GM12878 (cell line): ENCODE results near the gene CDC37L1. TPM values are rescaled to one million over a fixed set of nuclear protein-coding genes. Genes with fewer than 3 reads are reported as not detected.

Experiments used
- ATAC-seq: fragments of 200-7000 bp; cut with Tn5 transposase; 3 replicates; pipeline ENCODE4 v1.9.1; 2020; ENCODE audit warnings: mild to moderate bottlenecking, moderate library complexity
- BruUV-seq: library from RNA; stranded (reverse); fragments of 400-500 nt; replicated peaks from 2 replicates; lab custom pipeline; 2021; lab: Mats Ljungman, UMichigan
- CTCF ChIA-PET: fragments of 300-600 bp; sonication (Branson Sonifier 250); formaldehyde crosslinking; extraction: SDS; loops from one replicate; lab custom pipeline; 2021; ENCODE audit warnings: inconsistent platforms; lab: Yijun Ruan, JAX
- POLR2A ChIA-PET: fragments of 350-600 bp; formaldehyde crosslinking; extraction: SDS; loops from one replicate; lab custom pipeline; 2021; ENCODE audit warnings: inconsistent platforms; lab: Charles Lee
- RAD21 ChIA-PET: fragments of 300-600 bp; sonication (Branson Sonifier 250); formaldehyde crosslinking; loops from one replicate; lab custom pipeline; 2023; ENCODE audit warnings: antibody characterized with exemption; ENCODE audit not compliant: unreplicated experiment; lab: Charles Lee
- SMC1A ChIA-PET: fragments of 300-600 bp; sonication (Branson Sonifier 250); formaldehyde crosslinking; loops from one replicate; lab custom pipeline; 2023; ENCODE audit not compliant: unreplicated experiment, uncharacterized antibody; lab: Charles Lee
- DNase-seq: peaks from one replicate; pipeline ENCODE4 v3.0.0-alpha.2; 2011; ENCODE audit warnings: low read depth, low spot score
- FAIRE-seq: peaks from 3 replicates; lab custom pipeline; 2011; peaks lifted over from hg19 to GRCh38; lab: Jason Lieb, UNC
- H2AFZ ChIP-seq: 2 replicates; pipeline ENCODE4 v1.6.0; 2011; ENCODE audit warnings: low read depth, low read length, control low read depth; ENCODE audit not compliant: control insufficient read depth
- H3K27ac ChIP-seq: 2 replicates; pipeline ENCODE4 v1.5.1; 2011; ENCODE audit warnings: control low read depth; ENCODE audit not compliant: control insufficient read depth, insufficient read depth
- H3K27me3 ChIP-seq, 2 experiments: replicated peaks in 1 of 2; 2 replicates each; pipeline versions ENCODE4 v1.6.0 to v1.6.1; 2011; ENCODE audit warnings: low read length in 1 of 2; ENCODE audit not compliant: control insufficient read depth in 2 of 2, insufficient read depth in 2 of 2
- H3K36me3 ChIP-seq, 2 experiments: 2 replicates each; pipeline ENCODE4 v1.5.1; 2011; ENCODE audit warnings: low read length in 1 of 2; ENCODE audit not compliant: control insufficient read depth in 2 of 2, insufficient read depth in 2 of 2
- H3K4me1 ChIP-seq: 2 replicates; pipeline ENCODE4 v1.6.1; 2011; ENCODE audit warnings: mild to moderate bottlenecking, low read length, moderate library complexity, mixed read lengths; ENCODE audit not compliant: control insufficient read depth, insufficient read depth
- H3K4me2 ChIP-seq: 2 replicates; pipeline ENCODE4 v1.6.0; 2011; ENCODE audit warnings: control low read depth; ENCODE audit not compliant: control insufficient read depth, insufficient read depth
- H3K4me3 ChIP-seq: fragments of 200-600 bp; sonication (generic); 2 replicates; pipeline ENCODE4 v1.5.1; 2016
- H3K79me2 ChIP-seq: 2 replicates; pipeline ENCODE4 v1.6.0; 2011; ENCODE audit warnings: low read length; ENCODE audit not compliant: control insufficient read depth, insufficient read depth
- H3K9ac ChIP-seq: 2 replicates; pipeline ENCODE4 v1.8.0; 2011; ENCODE audit warnings: low read length, control low read depth, mixed read lengths; ENCODE audit not compliant: control insufficient read depth, insufficient read depth
- H3K9me3 ChIP-seq: replicated peaks from 3 replicates; pipeline ENCODE4 v1.5.1; 2011; ENCODE audit warnings: mild to moderate bottlenecking, low read length; ENCODE audit not compliant: control insufficient read depth, insufficient read depth
- H4K20me1 ChIP-seq: 2 replicates; pipeline ENCODE4 v1.6.0; 2011; ENCODE audit not compliant: control insufficient read depth, insufficient read depth
- ASH2L ChIP-seq: fragments of 300-600, 200-600 bp; sonication (generic); IDR thresholded peaks from 2 replicates; pipeline ENCODE4 v1.6.1; 2017; ENCODE audit warnings: low read depth, mild to moderate bottlenecking, borderline replicate concordance
- DPF2 ChIP-seq: fragments of 450-650 bp; IDR thresholded peaks from 2 replicates; pipeline ENCODE4 v1.6.1; 2017; ENCODE audit warnings: mild to moderate bottlenecking
- FOXM1 ChIP-seq: IDR thresholded peaks from 2 replicates; pipeline ENCODE4 v1.6.1; 2012; ENCODE audit warnings: low read depth, mild to moderate bottlenecking, inconsistent platforms, low read length, moderate library complexity
- HDGF ChIP-seq: fragments of 450-650 bp; IDR thresholded peaks from 2 replicates; pipeline ENCODE4 v1.6.1; 2016; ENCODE audit warnings: antibody characterized with exemption
- KAT2A ChIP-seq: conservative IDR thresholded peaks from 2 replicates; pipeline ENCODE4 v1.6.1; 2011; ENCODE audit warnings: low read depth, low read length; ENCODE audit not compliant: control insufficient read depth
- MEF2A ChIP-seq: IDR thresholded peaks from 2 replicates; pipeline ENCODE4 v1.6.1; 2011; ENCODE audit warnings: low read depth, mild to moderate bottlenecking, low read length, moderate library complexity; ENCODE audit not compliant: insufficient read depth
- SMARCA5 ChIP-seq: fragments of 450-650 bp; IDR thresholded peaks from 2 replicates; pipeline ENCODE4 v1.6.1; 2017; ENCODE audit warnings: mild to moderate bottlenecking
- SREBF1 ChIP-seq: IDR thresholded peaks from 2 replicates; pipeline ENCODE4 v1.6.1; 2012; ENCODE audit warnings: mild to moderate bottlenecking, low read length
- ZNF24 ChIP-seq: fragments of 450-650 bp; IDR thresholded peaks from 2 replicates; pipeline ENCODE4 v1.6.1; 2017; ENCODE audit warnings: antibody characterized with exemption, mild to moderate bottlenecking
- WGBS: methylation state at CpG from one replicate; pipeline ENCODE4 v1.1.6; 2016; ENCODE audit warnings: low lambda C conversion rate; ENCODE audit not compliant: insufficient replicate concordance, insufficient coverage; ENCODE audit errors: missing lambda C conversion rate; 5-methylcytosine and 5-hydroxymethylcytosine counted together
- in situ Hi-C: fragments of 300-500 bp; cut with MboI; formaldehyde crosslinking; loops from 9 replicates; pipeline ENCODE4 v1.14.3; 2018; ENCODE audit warnings: mixed read lengths
- intact Hi-C: fragments of 100-400 bp; cut with micrococcal nuclease; formaldehyde crosslinking; loops from one replicate; pipeline ENCODE4 v1.14.2; 2022; ENCODE audit not compliant: unreplicated experiment
- polyA plus RNA-seq, 11 experiments: library from polyadenylated mRNA; depleted of rRNA in 4 of 11; unstranded in 6 of 11; stranded (reverse) in 5 of 11; fragments of >200 nt; fragmentation: Nextera tagmentation in 4 of 11; fragmentation: Illumina TruSeq in 1 of 11; extraction: Ambion mirVana in 4 of 11; extraction: Trizol in 1 of 11; gene quantifications; 1 replicate in 1 of 11; 2 replicates in 10 of 11; pipeline versions ENCODE4 v1.2.1 to v1.2.3, GENCODE V29; 2011 to 2016; ENCODE audit warnings: inconsistent platforms in 2 of 11, missing spikeins in 2 of 11, low read depth in 1 of 11
- total RNA-seq, 4 experiments: library from RNA; depleted of rRNA in 3 of 4; stranded (reverse); fragments of >200 nt in 3 of 4; fragmentation: Illumina TruSeq in 1 of 4; extraction: Trizol in 1 of 4; gene quantifications; 2 replicates each; pipeline versions ENCODE4 v1.2.1 to v1.2.3, GENCODE V29; 2013 to 2021
- TF ChIP-seq, protein P1 (sequence below): IDR thresholded peaks from 2 replicates; pipeline ENCODE4 v1.6.1; 2011; ENCODE audit warnings: low read depth, mild to moderate bottlenecking, low read length, moderate library complexity, borderline replicate concordance; ENCODE audit errors: extremely low read depth
- TF ChIP-seq, protein P2 (sequence below): fragments of 450-650 bp; formaldehyde crosslinking; IDR thresholded peaks from 2 replicates; pipeline ENCODE4 v1.4.0; 2020; ENCODE audit warnings: mild to moderate bottlenecking, moderate library complexity
- TF ChIP-seq, protein P3 (sequence below): fragments of 450-650 bp; IDR thresholded peaks from 2 replicates; pipeline ENCODE4 v1.6.1; 2016; ENCODE audit warnings: mild to moderate bottlenecking
- TF ChIP-seq, protein P4 (sequence below): fragments of 450-650 bp; IDR thresholded peaks from 2 replicates; pipeline ENCODE4 v1.6.1; 2017; ENCODE audit warnings: antibody characterized with exemption, mild to moderate bottlenecking, moderate library complexity

Gene CDC37L1
- total and polyA plus RNA-seq, 10 of the 15 experiments (the other 5 are each of a cell fraction or from before 2014, with no cell fraction given), result 2.2 to 16.6 (median 8.2) TPM

DNA sequence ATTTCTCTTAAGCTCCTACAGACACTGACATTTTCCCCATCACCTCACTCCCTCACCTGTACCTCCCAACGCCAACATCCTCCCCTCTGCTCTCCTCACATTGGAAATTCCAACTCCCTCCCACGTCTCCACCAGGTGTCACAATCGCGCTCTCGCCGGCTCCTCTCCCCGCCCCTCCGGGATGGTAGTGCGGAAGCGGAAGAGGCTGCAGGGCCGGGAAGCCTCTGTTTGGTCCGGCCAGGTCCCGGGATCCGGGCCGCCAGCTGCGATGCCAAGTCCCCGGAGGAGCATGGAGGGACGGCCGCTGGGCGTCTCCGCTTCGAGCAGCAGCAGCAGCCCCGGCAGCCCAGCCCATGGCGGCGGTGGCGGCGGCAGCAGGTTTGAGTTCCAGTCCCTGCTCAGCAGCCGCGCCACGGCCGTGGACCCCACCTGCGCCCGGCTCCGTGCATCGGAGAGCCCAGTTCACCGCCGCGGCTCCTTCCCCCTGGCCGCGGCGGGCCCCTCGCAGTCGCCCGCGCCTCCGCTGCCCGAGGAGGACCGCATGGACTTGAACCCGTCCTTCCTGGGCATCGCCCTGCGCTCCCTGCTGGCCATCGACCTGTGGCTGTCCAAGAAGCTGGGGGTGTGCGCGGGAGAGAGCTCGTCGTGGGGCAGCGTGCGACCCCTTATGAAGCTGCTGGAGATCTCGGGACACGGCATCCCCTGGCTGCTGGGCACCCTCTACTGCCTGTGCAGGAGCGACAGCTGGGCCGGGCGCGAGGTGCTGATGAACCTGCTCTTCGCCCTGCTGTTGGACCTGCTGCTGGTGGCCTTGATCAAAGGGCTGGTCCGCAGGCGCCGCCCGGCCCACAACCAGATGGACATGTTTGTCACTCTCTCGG lies 17.0 kb upstream of the CDC37L1 start, which contains the start of gene PLPP6:
PLPP6 (plus strand) TSS at position 187 of the 881 bp plus-strand sequence; CDS start at position 269, 82 bp downstream.
- Histone ChIP-seq H3K27me3 (no peaks in the 10 kb centered on the region), H3K79me2 (peaks cover 5% of the 10 kb centered on the region), H3K9ac (peak within 1 kb of the TSS; percentile 73), H3K4me2 (peak within 1 kb of the TSS; percentile 100), H2AFZ (peak within 1 kb of the TSS; percentile 97), H3K4me3 (peak within 1 kb of the TSS; percentile 85), H3K4me1 (peaks cover 21% of the 10 kb centered on the region), H3K9me3 (no peaks in the 10 kb centered on the region), H4K20me1 (no peaks in the 10 kb centered on the region; the same call in 1 of the 2 replicates), H3K36me3 (no peaks in the 10 kb centered on the region), H3K27ac (peak within 1 kb of the TSS; percentile 68)
- ChIA-PET POLR2A (interaction anchor here (1.0 to 1.6 kb wide), 2 partner anchors 10 to 19 kb away, joined by 4 read pairs; no protein-coding TSS in a partner anchor), CTCF (interaction anchor here (0.6 to 1.1 kb wide), 5 partner anchors 18 to 155 kb away, joined by 3 to 4 read pairs (median 3); no protein-coding TSS in a partner anchor), RAD21 (interaction anchor here (0.9 to 1.0 kb wide), 2 partner anchors 18 to 58 kb away, joined by 3 to 4 read pairs; no protein-coding TSS in a partner anchor), SMC1A (interaction anchor here (0.6 to 2.1 kb wide), 6 partner anchors 19 to 78 kb away, joined by 3 to 6 read pairs (median 4); partner anchors contain the start of gene AK3)
- WGBS, result 7% methylated on average over 69 of the region's 70 CpGs
- no TSS peak for BruUV-seq
- ATAC-seq, result peak; percentile 91
- in situ Hi-C loops, result no loop called here
- FAIRE-seq, result peak; percentile 71
- intact Hi-C loops, result loop anchor here (10.0 kb wide), 1 partner anchor 782 kb away; no protein-coding TSS in a partner anchor
- peak; percentile 52 for DNase-seq
- TF ChIP-seq DPF2 (peak; percentile 68; the same call in 1 of the 2 replicates), ZNF24 (no peak), ASH2L (no peak), SMARCA5 (no peak; the same call in 1 of the 2 replicates), KAT2A (no peak), MEF2A (0 out of 2 replicates have a peak, but pooled peaks have one; percentile 33), SREBF1 (no peak), HDGF (peak; percentile 89), FOXM1 (no peak)
- TF ChIP-seq, protein P1, sequence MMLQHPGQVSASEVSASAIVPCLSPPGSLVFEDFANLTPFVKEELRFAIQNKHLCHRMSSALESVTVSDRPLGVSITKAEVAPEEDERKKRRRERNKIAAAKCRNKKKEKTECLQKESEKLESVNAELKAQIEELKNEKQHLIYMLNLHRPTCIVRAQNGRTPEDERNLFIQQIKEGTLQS, result no peak
- TF ChIP-seq, protein P2, sequence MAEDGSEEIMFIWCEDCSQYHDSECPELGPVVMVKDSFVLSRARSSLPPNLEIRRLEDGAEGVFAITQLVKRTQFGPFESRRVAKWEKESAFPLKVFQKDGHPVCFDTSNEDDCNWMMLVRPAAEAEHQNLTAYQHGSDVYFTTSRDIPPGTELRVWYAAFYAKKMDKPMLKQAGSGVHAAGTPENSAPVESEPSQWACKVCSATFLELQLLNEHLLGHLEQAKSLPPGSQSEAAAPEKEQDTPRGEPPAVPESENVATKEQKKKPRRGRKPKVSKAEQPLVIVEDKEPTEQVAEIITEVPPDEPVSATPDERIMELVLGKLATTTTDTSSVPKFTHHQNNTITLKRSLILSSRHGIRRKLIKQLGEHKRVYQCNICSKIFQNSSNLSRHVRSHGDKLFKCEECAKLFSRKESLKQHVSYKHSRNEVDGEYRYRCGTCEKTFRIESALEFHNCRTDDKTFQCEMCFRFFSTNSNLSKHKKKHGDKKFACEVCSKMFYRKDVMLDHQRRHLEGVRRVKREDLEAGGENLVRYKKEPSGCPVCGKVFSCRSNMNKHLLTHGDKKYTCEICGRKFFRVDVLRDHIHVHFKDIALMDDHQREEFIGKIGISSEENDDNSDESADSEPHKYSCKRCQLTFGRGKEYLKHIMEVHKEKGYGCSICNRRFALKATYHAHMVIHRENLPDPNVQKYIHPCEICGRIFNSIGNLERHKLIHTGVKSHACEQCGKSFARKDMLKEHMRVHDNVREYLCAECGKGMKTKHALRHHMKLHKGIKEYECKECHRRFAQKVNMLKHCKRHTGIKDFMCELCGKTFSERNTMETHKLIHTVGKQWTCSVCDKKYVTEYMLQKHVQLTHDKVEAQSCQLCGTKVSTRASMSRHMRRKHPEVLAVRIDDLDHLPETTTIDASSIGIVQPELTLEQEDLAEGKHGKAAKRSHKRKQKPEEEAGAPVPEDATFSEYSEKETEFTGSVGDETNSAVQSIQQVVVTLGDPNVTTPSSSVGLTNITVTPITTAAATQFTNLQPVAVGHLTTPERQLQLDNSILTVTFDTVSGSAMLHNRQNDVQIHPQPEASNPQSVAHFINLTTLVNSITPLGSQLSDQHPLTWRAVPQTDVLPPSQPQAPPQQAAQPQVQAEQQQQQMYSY (CRISPR knock-in tag), result no peak
- TF ChIP-seq, protein P3, sequence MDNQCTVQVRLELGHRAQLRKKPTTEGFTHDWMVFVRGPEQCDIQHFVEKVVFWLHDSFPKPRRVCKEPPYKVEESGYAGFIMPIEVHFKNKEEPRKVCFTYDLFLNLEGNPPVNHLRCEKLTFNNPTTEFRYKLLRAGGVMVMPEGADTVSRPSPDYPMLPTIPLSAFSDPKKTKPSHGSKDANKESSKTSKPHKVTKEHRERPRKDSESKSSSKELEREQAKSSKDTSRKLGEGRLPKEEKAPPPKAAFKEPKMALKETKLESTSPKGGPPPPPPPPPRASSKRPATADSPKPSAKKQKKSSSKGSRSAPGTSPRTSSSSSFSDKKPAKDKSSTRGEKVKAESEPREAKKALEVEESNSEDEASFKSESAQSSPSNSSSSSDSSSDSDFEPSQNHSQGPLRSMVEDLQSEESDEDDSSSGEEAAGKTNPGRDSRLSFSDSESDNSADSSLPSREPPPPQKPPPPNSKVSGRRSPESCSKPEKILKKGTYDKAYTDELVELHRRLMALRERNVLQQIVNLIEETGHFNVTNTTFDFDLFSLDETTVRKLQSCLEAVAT, result peak; percentile 51; the same call in 1 of the 2 replicates
- TF ChIP-seq, protein P4, sequence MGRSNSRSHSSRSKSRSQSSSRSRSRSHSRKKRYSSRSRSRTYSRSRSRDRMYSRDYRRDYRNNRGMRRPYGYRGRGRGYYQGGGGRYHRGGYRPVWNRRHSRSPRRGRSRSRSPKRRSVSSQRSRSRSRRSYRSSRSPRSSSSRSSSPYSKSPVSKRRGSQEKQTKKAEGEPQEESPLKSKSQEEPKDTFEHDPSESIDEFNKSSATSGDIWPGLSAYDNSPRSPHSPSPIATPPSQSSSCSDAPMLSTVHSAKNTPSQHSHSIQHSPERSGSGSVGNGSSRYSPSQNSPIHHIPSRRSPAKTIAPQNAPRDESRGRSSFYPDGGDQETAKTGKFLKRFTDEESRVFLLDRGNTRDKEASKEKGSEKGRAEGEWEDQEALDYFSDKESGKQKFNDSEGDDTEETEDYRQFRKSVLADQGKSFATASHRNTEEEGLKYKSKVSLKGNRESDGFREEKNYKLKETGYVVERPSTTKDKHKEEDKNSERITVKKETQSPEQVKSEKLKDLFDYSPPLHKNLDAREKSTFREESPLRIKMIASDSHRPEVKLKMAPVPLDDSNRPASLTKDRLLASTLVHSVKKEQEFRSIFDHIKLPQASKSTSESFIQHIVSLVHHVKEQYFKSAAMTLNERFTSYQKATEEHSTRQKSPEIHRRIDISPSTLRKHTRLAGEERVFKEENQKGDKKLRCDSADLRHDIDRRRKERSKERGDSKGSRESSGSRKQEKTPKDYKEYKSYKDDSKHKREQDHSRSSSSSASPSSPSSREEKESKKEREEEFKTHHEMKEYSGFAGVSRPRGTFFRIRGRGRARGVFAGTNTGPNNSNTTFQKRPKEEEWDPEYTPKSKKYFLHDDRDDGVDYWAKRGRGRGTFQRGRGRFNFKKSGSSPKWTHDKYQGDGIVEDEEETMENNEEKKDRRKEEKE, result no peak
